SK-N-SH (cell line): ENCODE data around the gene PARVA. TPM values are rescaled to one million over a fixed set of nuclear protein-coding genes. Genes with fewer than 3 reads are reported as not detected.

Source experiments
- CHD2 ChIP-seq: fragments of 150-350 bp; IDR thresholded peaks from 2 replicates; pipeline ENCODE4 v1.6.1; 2018; ENCODE audit warnings: low read length; ENCODE audit not compliant: partially characterized antibody
- CTCF ChIP-seq: fragments of 200-600 bp; sonication (generic); IDR thresholded peaks from 2 replicates; pipeline ENCODE4 v1.6.1; 2017; ENCODE audit warnings: antibody characterized with exemption, mild to moderate bottlenecking, moderate library complexity
- ELF1 ChIP-seq: IDR thresholded peaks from 2 replicates; pipeline ENCODE4 v1.4.0; 2012
- EP300 ChIP-seq, 2 experiments: IDR thresholded peaks; 2 replicates each; pipeline versions ENCODE4 v1.4.0 to v1.6.1; 2012; ENCODE audit warnings: borderline replicate concordance in 1 of 2, low read depth in 1 of 2, low read length in 1 of 2
- EZH2phosphoT487 ChIP-seq: fragments of 200-600 bp; sonication (generic); IDR thresholded peaks from 2 replicates; pipeline ENCODE4 v1.6.1; 2017; ENCODE audit warnings: low read depth, mixed run types, mild to moderate bottlenecking, antibody characterized with exemption, moderate library complexity, borderline replicate concordance
- IRF3 ChIP-seq: fragments of 150-350 bp; IDR thresholded peaks from 2 replicates; pipeline ENCODE4 v1.6.1; 2016; ENCODE audit warnings: mild to moderate bottlenecking, low read depth, low read length
- JUND ChIP-seq: IDR thresholded peaks from 2 replicates; pipeline ENCODE4 v1.4.0; 2012
- MEF2A ChIP-seq: IDR thresholded peaks from 2 replicates; pipeline ENCODE4 v1.4.0; 2012; ENCODE audit warnings: low read depth, borderline replicate concordance
- MXI1 ChIP-seq: IDR thresholded peaks from 2 replicates; pipeline ENCODE4 v1.6.1; 2012; ENCODE audit warnings: mild to moderate bottlenecking, low read depth, low read length, improper control_type of control experiment
- NRF1 ChIP-seq: IDR thresholded peaks from 2 replicates; pipeline ENCODE4 v1.6.1; 2012; ENCODE audit warnings: low read depth, mild to moderate bottlenecking, low read length
- PBX3 ChIP-seq: IDR thresholded peaks from 2 replicates; pipeline ENCODE4; 2012
- POLR2AphosphoS5 ChIP-seq: IDR thresholded peaks from 2 replicates; pipeline ENCODE4 v1.6.1; 2012; ENCODE audit warnings: low read depth, low read length
- RAD21 ChIP-seq: IDR thresholded peaks from 2 replicates; pipeline ENCODE4 v1.6.1; 2012; ENCODE audit warnings: mild to moderate bottlenecking, low read length
- RCOR1 ChIP-seq: fragments of 150-350 bp; IDR thresholded peaks from 2 replicates; pipeline ENCODE4 v1.6.1; 2017; ENCODE audit warnings: antibody characterized with exemption, low read length
- RXRA ChIP-seq: IDR thresholded peaks from 2 replicates; pipeline ENCODE4 v1.4.0; 2012; ENCODE audit warnings: low read depth, mild to moderate bottlenecking, borderline replicate concordance
- SMC3 ChIP-seq: IDR thresholded peaks from 2 replicates; pipeline ENCODE4 v1.6.1; 2012; ENCODE audit warnings: low read depth, low read length, improper control_type of control experiment
- YY1 ChIP-seq: IDR thresholded peaks from 2 replicates; pipeline ENCODE4 v1.4.0; 2012; ENCODE audit warnings: low read depth, mild to moderate bottlenecking
- polyA plus RNA-seq, 3 experiments: library from polyadenylated mRNA; depleted of rRNA; stranded (reverse); fragments of >200 nt; gene quantifications; 2 replicates each; pipeline ENCODE4 v1.2.3, GENCODE V29; 2012
- TF ChIP-seq, protein P1 (sequence below): IDR thresholded peaks from 2 replicates; pipeline ENCODE4 v1.4.0; 2012; ENCODE audit warnings: low read depth, borderline replicate concordance
- TF ChIP-seq, protein P2 (sequence below): IDR thresholded peaks from 2 replicates; pipeline ENCODE4 v1.4.0; 2012; ENCODE audit warnings: low read depth, borderline replicate concordance

The PARVA gene
- polyA plus RNA-seq, 1 of the 3 experiments (the other 2 are of a cell fraction): 27.6 TPM

DNA sequence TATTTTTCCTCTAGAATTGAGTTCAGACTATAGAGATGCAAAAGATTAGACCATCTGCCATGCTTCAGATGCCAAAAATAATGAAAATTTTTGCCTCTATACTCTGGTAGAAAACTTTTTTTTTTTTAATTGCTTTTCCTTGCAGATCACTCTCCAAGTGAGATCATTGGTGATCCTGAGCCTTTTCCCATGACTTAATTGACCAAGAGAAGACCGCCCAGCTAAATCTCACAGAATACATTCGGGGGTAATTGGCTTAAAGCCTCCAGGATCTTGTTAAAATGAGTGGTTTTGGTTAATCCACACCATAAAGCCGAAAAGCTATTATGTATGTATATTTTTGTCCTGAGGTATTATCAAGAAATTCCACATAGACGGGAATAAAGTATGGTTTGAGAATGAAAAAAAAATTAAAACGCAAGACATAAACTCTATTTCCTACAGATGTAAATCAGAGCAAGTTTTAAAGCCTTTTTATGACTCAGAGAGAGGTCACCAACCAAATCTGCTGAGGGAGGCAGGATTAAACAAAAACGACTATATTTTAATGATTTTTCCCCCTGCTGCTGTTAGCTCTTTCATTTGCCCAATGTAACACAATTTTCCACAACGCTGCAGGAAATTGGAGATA is 64.0 kb downstream of the PARVA start (continued):
- TF ChIP-seq EZH2phosphoT487 (no peak), RCOR1 (no peak), MXI1 (no peak), YY1 (no peak), CTCF (no peak), EP300 (IDR thresholded peaks at IDR 0.05; ENCODE audit: borderline replicate concordance in 1 of 2, low read depth in 1 of 2, low read length in 1 of 2) (no peak), RAD21 (no peak), JUND (0 out of 2 replicates have a peak, but pooled peaks have one; percentile 18), SMC3 (no peak), IRF3 (no peak), POLR2AphosphoS5 (no peak), NRF1 (no peak), PBX3 (no peak), MEF2A (no peak), CHD2 (no peak), ELF1 (no peak), RXRA (peak; percentile 37; the same call in 1 of the 2 replicates)
- TF ChIP-seq, protein P1, sequence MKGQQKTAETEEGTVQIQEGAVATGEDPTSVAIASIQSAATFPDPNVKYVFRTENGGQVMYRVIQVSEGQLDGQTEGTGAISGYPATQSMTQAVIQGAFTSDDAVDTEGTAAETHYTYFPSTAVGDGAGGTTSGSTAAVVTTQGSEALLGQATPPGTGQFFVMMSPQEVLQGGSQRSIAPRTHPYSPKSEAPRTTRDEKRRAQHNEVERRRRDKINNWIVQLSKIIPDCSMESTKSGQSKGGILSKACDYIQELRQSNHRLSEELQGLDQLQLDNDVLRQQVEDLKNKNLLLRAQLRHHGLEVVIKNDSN: no peak
- TF ChIP-seq, protein P2, sequence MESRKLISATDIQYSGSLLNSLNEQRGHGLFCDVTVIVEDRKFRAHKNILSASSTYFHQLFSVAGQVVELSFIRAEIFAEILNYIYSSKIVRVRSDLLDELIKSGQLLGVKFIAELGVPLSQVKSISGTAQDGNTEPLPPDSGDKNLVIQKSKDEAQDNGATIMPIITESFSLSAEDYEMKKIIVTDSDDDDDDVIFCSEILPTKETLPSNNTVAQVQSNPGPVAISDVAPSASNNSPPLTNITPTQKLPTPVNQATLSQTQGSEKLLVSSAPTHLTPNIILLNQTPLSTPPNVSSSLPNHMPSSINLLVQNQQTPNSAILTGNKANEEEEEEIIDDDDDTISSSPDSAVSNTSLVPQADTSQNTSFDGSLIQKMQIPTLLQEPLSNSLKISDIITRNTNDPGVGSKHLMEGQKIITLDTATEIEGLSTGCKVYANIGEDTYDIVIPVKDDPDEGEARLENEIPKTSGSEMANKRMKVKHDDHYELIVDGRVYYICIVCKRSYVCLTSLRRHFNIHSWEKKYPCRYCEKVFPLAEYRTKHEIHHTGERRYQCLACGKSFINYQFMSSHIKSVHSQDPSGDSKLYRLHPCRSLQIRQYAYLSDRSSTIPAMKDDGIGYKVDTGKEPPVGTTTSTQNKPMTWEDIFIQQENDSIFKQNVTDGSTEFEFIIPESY: no peak
